NCI-H446 treated with DMSO at 0.1 percent for 48 hours (cell line): Measurements from ENCODE around the gene SET.
"Not testable (repeated sequence)": the region's sequence is repeated elsewhere in the genome, so short reads cannot be mapped to it uniquely, and the experiment has no call there.

Source experiments
- DNase-seq: peaks from one replicate; lab custom pipeline; 2025; lab: John Stamatoyannopoulos, UW

The SET gene

GRCh38 chr9:128687453-128687852 lies 1.6 kb upstream of the SET start:
- DNase-seq: no peak

- DNase-seq: no peak
Observed at GRCh38 chr9:128689293-128689774, 312 bp downstream of the SET start.

GRCh38 chr9:128689820-128690683 lies 1.0 kb downstream of the SET start:
- DNase-seq: no peak

GRCh38 chr9:128690684-128691034 lies 1.6 kb downstream of the SET start:
- DNase-seq: no peak

- DNase-seq: not testable (repeated sequence)
Observed at GRCh38 chr9:128693738-128694137, 4.7 kb downstream of the SET start.

- no peak for DNase-seq
Observed at GRCh38 chr9:128694344-128694743, 5.3 kb downstream of the SET start.

GRCh38 chr9:128696923-128697707 lies 8.1 kb downstream of the SET start:
- DNase-seq: no peak

- DNase-seq: not testable (repeated sequence)
Observed at GRCh38 chr9:128699096-128699795, 10.2 kb downstream of the SET start.

GRCh38 chr9:128701227-128701854 lies 12.3 kb downstream of the SET start:
- DNase-seq: no peak

- DNase-seq: peak; percentile 30
Observed at GRCh38 chr9:128702445-128702948, 13.5 kb downstream of the SET start, which contains the start of gene PKN3. TSS of gene PKN3 (plus strand) at chr9:128702503. CDS start at chr9:128702916, 413 bp downstream.

- DNase-seq: no peak
Observed at GRCh38 chr9:128702949-128703615, 14.1 kb downstream of the SET start.

- DNase-seq: no peak
Observed at GRCh38 chr9:128703616-128704355, 14.8 kb downstream of the SET start.

GRCh38 chr9:128704356-128704670 lies 15.3 kb downstream of the SET start:
- no peak for DNase-seq

- no peak for DNase-seq
Observed at GRCh38 chr9:128705051-128705965, 16.3 kb downstream of the SET start.

- DNase-seq: no peak
Observed at GRCh38 chr9:128706045-128706444, 17.0 kb downstream of the SET start.

- DNase-seq: no peak
Observed at GRCh38 chr9:128706671-128707381, 17.8 kb downstream of the SET start.

GRCh38 chr9:128707446-128707845 lies 18.4 kb downstream of the SET start:
- DNase-seq: no peak

- no peak for DNase-seq
Observed at GRCh38 chr9:128712451-128713410, 23.7 kb downstream of the SET start.
